Measurements from ENCODE around the gene HIVEP3. TPM values are rescaled to one million over a fixed set of nuclear protein-coding genes. Genes with fewer than 3 reads are reported as not detected.

HIVEP3 gene
- total RNA-seq, 1 experiment from 2014 or later: 2.8 TPM

DNA sequence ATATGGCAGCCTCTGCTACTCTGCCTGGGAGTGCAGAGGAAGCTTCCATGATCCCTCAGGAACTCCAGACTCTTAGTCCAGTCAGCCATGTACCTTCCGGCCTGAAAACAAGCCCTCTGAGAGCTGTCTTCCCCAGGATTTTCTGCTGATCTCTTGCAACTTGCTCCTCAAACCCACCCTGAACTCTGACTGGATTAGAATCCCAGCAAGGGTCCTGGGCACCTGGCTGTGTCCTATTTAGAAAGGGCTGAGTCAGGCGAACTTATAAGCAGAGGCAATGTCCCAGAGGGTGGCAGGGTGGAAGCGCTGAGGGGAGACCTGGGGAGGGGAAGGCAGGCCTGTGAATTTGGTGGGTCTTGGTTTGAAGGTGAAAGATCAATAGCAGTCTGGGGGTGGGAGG, 249.8 kb downstream of the HIVEP3 start:
- no peak for DNase-seq
- peaks cover 76% of the 10 kb centered on the region for H3K4me1 ChIP-seq
- no peaks in the 10 kb centered on the region for H3K9me3 ChIP-seq (replicated peaks)

DNA sequence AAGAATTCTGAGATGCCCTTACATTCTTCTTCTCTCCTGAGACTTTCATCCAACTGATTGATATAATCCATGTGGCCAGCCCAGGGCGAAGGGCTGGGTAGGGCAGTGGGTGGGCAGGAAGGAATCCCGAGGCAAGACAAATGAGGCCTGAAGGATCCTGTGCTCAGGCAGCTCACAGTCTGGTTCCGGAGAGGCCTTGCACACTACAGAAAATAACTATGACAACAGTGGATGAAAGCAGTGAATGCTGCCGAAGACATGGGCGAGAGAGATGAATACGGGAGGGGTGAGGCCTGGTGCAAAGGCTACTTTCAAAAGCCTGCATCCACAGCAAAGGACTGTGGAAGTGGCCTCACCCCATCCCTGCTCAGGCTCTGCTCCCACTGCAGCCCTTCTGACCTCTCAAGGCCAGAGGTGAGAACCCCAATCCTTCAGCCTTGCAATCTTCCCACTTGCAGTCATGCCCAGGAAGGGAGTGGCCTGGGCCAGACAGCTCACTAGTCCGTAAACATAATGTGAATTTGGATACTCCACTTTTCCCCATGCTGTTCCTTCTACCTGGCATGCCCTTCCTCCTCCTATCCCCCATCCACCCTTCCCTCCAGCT, 250.6 kb downstream of the HIVEP3 start:
- Histone ChIP-seq H3K4me3 (no peak overlapping the region), H3K27me3 (no peaks in the 10 kb centered on the region), H3K27ac (no peak overlapping the region), H3K36me3 (no peaks in the 10 kb centered on the region), H3K4me1 (peaks cover 76% of the 10 kb centered on the region), H3K9me3 (replicated peaks) (no peaks in the 10 kb centered on the region)
- DNase-seq: no peak

More for the DNA sequence above, 249.8 kb downstream of the HIVEP3 start:
- Histone ChIP-seq H3K4me3 (no peak overlapping the region), H3K27ac (no peak overlapping the region), H3K27me3 (no peaks in the 10 kb centered on the region), H3K36me3 (no peaks in the 10 kb centered on the region)

- H3K27me3 ChIP-seq: no peaks in the 10 kb centered on the region
These were observed 251.6 kb downstream of the HIVEP3 start for GRCh38 chr1:41666981-41667631.

DNA sequence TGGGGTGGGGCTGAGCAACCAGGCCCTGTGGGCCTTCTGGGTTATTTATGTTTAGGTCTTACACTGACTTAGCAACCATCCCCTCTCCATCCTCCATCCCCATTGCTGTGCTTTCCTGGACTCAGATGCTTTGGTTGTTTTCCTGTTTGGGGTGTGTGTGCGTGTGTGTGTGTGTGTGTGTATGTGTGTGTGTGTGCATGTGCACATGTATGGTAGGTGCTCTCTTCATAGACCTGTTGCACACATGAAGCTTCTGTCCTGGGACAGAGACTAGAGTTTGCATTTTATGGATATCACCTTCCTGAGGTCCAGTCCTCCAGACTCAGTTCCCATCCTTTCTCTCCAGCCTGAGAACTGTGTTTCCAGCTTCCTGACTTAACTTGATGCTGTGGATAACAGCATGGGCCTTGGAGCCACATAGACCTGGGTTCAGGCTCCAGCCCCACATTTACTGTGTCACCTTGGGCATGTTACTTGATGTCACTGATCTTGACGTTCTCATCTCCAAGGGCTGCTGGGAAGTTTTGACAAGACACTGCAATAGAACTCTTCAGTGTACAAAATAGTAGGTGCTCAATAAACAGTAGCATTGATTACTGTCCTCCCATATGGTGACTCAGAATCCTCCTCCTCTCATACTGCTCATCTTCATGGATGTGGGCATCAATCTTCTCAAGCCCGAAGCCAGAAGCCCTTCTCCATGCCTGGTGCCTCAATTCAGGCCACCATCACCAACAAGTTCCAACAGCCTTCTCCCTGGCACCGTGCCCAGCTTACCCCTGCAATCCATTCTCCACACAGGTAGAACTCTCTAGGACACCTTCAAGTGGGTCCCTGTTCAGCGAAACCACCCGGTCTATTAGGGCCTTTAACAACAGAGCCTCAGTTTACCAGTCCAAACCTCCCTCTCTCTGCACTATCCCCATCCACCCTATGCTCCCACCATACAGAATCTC, 252.5 kb downstream of the HIVEP3 start:
- H3K36me3 ChIP-seq: no peaks in the 10 kb centered on the region
- H3K9me3 ChIP-seq (replicated peaks): no peaks in the 10 kb centered on the region
- no peak overlapping the region for H3K4me3 ChIP-seq
- no peak overlapping the region; the same call in 1 of the 2 replicates for H3K27ac ChIP-seq
- peaks cover 62% of the 10 kb centered on the region for H3K4me1 ChIP-seq
- H3K27me3 ChIP-seq: no peaks in the 10 kb centered on the region
- DNase-seq: no peak

More at GRCh38 chr1:41666981-41667631, 251.6 kb downstream of the HIVEP3 start:
- Histone ChIP-seq H3K36me3 (no peaks in the 10 kb centered on the region), H3K4me1 (peaks cover 71% of the 10 kb centered on the region), H3K4me3 (no peak overlapping the region), H3K9me3 (replicated peaks) (no peaks in the 10 kb centered on the region), H3K27ac (peak overlapping the region; percentile 21; the same call in 1 of the 2 replicates)
- DNase-seq: peak; percentile 47 to 57

DNA sequence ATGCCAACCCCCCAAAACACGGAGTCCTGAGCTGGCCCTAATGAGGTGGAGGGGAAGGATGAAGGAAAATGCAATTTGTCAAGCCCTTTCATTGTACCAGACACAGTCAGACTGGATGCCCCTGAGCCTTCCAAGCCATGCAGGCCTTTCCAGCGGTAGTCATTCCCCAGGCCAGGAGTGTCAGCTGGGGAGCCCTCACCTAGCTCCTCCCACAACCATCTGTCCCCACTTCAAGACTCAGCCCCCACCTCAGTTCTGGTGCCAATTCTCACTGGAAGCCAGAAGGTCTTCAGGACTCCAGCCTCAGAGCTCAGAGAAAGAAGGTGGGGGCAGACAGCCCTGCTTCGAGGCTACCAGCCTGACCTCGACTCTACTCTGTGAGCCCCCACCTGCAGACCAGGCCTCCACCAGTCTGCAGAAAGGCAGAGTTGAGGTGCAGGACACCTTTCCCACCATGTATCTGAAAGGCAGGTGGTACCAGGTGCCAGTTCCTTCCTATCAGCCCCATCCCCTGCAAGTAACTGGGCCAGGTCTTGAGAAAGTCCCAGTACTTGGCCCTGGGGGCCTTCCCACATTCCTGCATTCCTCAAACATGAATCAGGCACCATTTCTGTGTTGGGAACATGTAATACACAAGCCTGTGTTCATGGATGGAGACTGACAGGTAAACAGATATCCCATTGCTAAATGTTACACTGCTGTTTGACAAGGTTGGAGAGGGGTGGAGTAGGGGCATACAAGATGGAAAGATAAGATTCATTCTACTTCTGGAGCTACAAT, 253.7 kb downstream of the HIVEP3 start:
- peak; percentile 53 for DNase-seq
- Histone ChIP-seq H3K4me3 (no peak overlapping the region), H3K27ac (peak overlapping the region; percentile 62), H3K4me1 (peaks cover 58% of the 10 kb centered on the region), H3K27me3 (no peaks in the 10 kb centered on the region), H3K36me3 (no peaks in the 10 kb centered on the region), H3K9me3 (replicated peaks) (no peaks in the 10 kb centered on the region)

GRCh38 chr1:41663671-41664400, 254.9 kb downstream of the HIVEP3 start:
- no peak overlapping the region for H3K4me3 ChIP-seq
- H3K9me3 ChIP-seq (replicated peaks): no peaks in the 10 kb centered on the region
- H3K36me3 ChIP-seq: no peaks in the 10 kb centered on the region
- no peaks in the 10 kb centered on the region for H3K27me3 ChIP-seq
- peak; percentile 86 to 89 for DNase-seq
- peaks cover 58% of the 10 kb centered on the region for H3K4me1 ChIP-seq
- H3K27ac ChIP-seq: peak overlapping the region; percentile 62

GRCh38 chr1:41662765-41663437, 255.8 kb downstream of the HIVEP3 start:
- no peaks in the 10 kb centered on the region for H3K36me3 ChIP-seq
- peak overlapping the region; percentile 67 for H3K4me3 ChIP-seq
- H3K27ac ChIP-seq: peak overlapping the region; percentile 62
- peak; percentile 49 to 54 for DNase-seq
- no peaks in the 10 kb centered on the region for H3K27me3 ChIP-seq
- H3K9me3 ChIP-seq (replicated peaks): no peaks in the 10 kb centered on the region
- peaks cover 57% of the 10 kb centered on the region for H3K4me1 ChIP-seq

- Histone ChIP-seq H3K27me3 (no peaks in the 10 kb centered on the region), H3K4me1 (peaks cover 50% of the 10 kb centered on the region), H3K36me3 (no peaks in the 10 kb centered on the region), H3K9me3 (replicated peaks) (no peaks in the 10 kb centered on the region), H3K4me3 (peak overlapping the region; percentile 72), H3K27ac (peak overlapping the region; percentile 62)
- peak; percentile 79 to 83 for DNase-seq
These were observed 256.5 kb downstream of the HIVEP3 start for GRCh38 chr1:41662061-41662764.

DNA sequence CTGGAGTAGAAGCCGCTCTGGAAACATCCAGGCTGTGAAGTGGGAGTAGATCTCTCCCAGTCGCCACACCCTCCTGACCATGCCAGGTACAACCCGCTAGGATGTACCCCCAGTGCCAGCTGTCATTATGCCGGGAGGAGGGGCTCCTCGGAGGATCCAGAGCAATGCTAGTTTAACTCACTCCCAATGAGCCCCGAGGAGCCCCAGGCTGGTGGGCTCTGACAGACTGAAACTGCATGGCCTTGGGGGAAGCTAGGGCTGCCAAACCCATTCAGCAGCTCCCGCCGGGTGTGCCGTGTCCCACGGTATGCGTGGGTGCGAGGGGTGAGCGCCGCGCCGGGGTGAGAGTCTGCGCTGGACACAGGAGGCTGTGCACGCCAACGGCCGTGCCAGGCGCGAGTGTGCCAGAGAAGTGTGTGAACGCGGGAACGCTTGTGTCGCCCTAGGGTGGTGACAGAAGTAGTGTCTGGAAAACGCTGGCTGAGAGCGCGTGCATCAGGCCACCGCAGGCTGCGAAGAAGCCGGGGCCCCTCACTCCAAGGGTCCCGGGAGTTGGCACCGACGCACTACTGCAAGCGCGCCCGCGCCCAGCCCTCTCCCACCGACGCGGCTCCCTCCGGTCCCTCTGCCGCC, 257.2 kb downstream of the HIVEP3 start:
- peak; percentile 29 to 45 for DNase-seq
- Histone ChIP-seq H3K36me3 (no peaks in the 10 kb centered on the region), H3K27me3 (no peaks in the 10 kb centered on the region), H3K27ac (no peak overlapping the region), H3K4me1 (peaks cover 43% of the 10 kb centered on the region), H3K9me3 (replicated peaks) (no peaks in the 10 kb centered on the region), H3K4me3 (peak overlapping the region; percentile 72)

DNA sequence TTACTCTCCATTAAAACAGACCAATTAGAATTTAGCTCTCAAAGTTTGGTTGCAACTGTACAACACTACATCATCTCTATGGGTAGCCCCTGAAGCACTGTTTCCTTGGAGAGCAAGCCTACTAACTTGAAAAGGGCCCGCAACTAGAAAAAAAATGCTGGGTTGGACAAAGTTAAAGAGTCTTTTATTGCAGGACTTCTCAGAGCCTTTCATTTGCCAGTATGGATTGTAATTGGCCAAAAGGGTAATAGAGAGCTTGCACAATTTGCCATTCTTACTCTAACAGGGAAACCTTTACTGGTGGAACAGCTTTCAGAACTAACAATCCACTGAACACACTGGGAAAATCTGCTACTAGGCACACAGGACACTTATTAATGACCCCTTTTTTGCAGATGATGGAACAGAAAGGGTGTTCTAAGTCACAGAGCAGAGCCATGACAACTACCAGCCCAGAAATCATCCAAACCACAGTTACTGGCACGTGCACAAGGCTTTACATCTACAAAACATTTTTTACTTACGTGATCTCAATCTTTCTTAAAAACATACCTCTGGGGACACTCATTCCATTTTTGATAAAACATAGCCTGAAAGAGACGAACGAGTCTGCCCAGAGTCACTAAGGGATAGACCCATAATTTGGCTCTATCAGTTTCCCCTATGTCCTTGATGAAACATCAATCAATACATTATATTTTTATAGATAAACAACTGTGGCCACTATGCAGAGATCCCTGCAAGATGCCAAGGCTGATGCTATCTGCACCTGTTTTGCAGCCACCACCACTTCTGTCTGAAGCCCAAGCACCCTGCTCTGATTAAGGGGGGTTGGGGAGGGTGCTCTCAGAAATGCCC, 257.9 kb downstream of the HIVEP3 start:
- Histone ChIP-seq H3K4me1 (peaks cover 38% of the 10 kb centered on the region), H3K27me3 (no peaks in the 10 kb centered on the region), H3K4me3 (peak overlapping the region; percentile 72), H3K27ac (no peak overlapping the region), H3K36me3 (no peaks in the 10 kb centered on the region), H3K9me3 (replicated peaks) (no peaks in the 10 kb centered on the region)
- no peak for DNase-seq

GRCh38 chr1:41659903-41660302, 258.8 kb downstream of the HIVEP3 start:
- H3K9me3 ChIP-seq (replicated peaks): no peaks in the 10 kb centered on the region
- peaks cover 29% of the 10 kb centered on the region for H3K4me1 ChIP-seq
- no peak overlapping the region for H3K4me3 ChIP-seq
- no peaks in the 10 kb centered on the region for H3K36me3 ChIP-seq
- no peak overlapping the region for H3K27ac ChIP-seq
- no peaks in the 10 kb centered on the region for H3K27me3 ChIP-seq
- no peak for DNase-seq

- Histone ChIP-seq H3K4me3 (no peak overlapping the region), H3K27me3 (no peaks in the 10 kb centered on the region), H3K9me3 (replicated peaks) (no peaks in the 10 kb centered on the region), H3K4me1 (peaks cover 21% of the 10 kb centered on the region), H3K36me3 (no peaks in the 10 kb centered on the region), H3K27ac (no peak overlapping the region)
- DNase-seq: no peak
These were observed 259.6 kb downstream of the HIVEP3 start for GRCh38 chr1:41659159-41659495.

Data from SJCRH30 (cell line).